ENCODE data around the gene SAFB.

Gene SAFB
- 117 to 132 (median 131) reads per million in 3 donors for total RNA-seq

GRCh38 chr19:5622465-5623396, at the start of gene SAFB, which contains the start of gene SAFB2:
TSS of gene SAFB (plus strand) at chr19:5623083. CDS start at chr19:5623206, 123 bp downstream.
TSS of gene SAFB2 (minus strand) at chr19:5622776. CDS start at chr19:5622715, 61 bp downstream.
- H3K27ac ChIP-seq (ENCODE audit: insufficient read depth, low read length, poor library complexity, severe bottlenecking): peak within 1 kb of the TSS; percentile 97
- H3K27me3 ChIP-seq (replicated peaks; ENCODE audit: control insufficient read depth, insufficient read depth, low read length, poor library complexity, severe bottlenecking): no peaks in the 10 kb centered on the region
- peak within 1 kb of the TSS; percentile 99 for H3K4me3 ChIP-seq (ENCODE audit: insufficient read depth, low read depth, low read length, poor library complexity, severe bottlenecking)
- H3K9me3 ChIP-seq (ENCODE audit: control insufficient read depth, low read length): no peaks in the 10 kb centered on the region
- peaks cover 58% of the 10 kb centered on the region for H3K4me1 ChIP-seq (ENCODE audit: control insufficient read depth, insufficient read depth, low read length, poor library complexity, severe bottlenecking)
- DNase-seq: peak; percentile 100
- peaks cover 48% of the 10 kb centered on the region for H3K36me3 ChIP-seq (ENCODE audit: control insufficient read depth, insufficient read depth, low read length)

- Histone ChIP-seq H3K9me3 (ENCODE audit: control insufficient read depth, low read length) (no peaks in the 10 kb centered on the region), H3K4me3 (ENCODE audit: insufficient read depth, low read depth, low read length, poor library complexity, severe bottlenecking) (no peak overlapping the region), H3K36me3 (ENCODE audit: control insufficient read depth, insufficient read depth, low read length) (no peaks in the 10 kb centered on the region), H3K27ac (ENCODE audit: insufficient read depth, low read length, poor library complexity, severe bottlenecking) (no peak overlapping the region), H3K27me3 (replicated peaks; ENCODE audit: control insufficient read depth, insufficient read depth, low read length, poor library complexity, severe bottlenecking) (no peaks in the 10 kb centered on the region), H3K4me1 (ENCODE audit: control insufficient read depth, insufficient read depth, low read length, poor library complexity, severe bottlenecking) (peaks cover 3% of the 10 kb centered on the region)
- DNase-seq: no peak
These were observed 47.3 kb upstream of the SAFB start for GRCh38 chr19:5575590-5575989.

GRCh38 chr19:5578097-5578846, 44.6 kb upstream of the SAFB start:
- Histone ChIP-seq H3K36me3 (ENCODE audit: control insufficient read depth, insufficient read depth, low read length) (no peaks in the 10 kb centered on the region), H3K9me3 (ENCODE audit: control insufficient read depth, low read length) (no peaks in the 10 kb centered on the region), H3K4me1 (ENCODE audit: control insufficient read depth, insufficient read depth, low read length, poor library complexity, severe bottlenecking) (peaks cover 3% of the 10 kb centered on the region), H3K27me3 (replicated peaks; ENCODE audit: control insufficient read depth, insufficient read depth, low read length, poor library complexity, severe bottlenecking) (no peaks in the 10 kb centered on the region), H3K27ac (ENCODE audit: insufficient read depth, low read length, poor library complexity, severe bottlenecking) (no peak overlapping the region), H3K4me3 (ENCODE audit: insufficient read depth, low read depth, low read length, poor library complexity, severe bottlenecking) (peak overlapping the region; percentile 11)
- peak; percentile 34 to 55 (median 46) for DNase-seq

GRCh38 chr19:5579286-5579685, 43.6 kb upstream of the SAFB start:
- Histone ChIP-seq H3K27me3 (replicated peaks; ENCODE audit: control insufficient read depth, insufficient read depth, low read length, poor library complexity, severe bottlenecking) (no peaks in the 10 kb centered on the region), H3K27ac (ENCODE audit: insufficient read depth, low read length, poor library complexity, severe bottlenecking) (no peak overlapping the region), H3K4me1 (ENCODE audit: control insufficient read depth, insufficient read depth, low read length, poor library complexity, severe bottlenecking) (peaks cover 3% of the 10 kb centered on the region), H3K36me3 (ENCODE audit: control insufficient read depth, insufficient read depth, low read length) (peaks cover 2% of the 10 kb centered on the region), H3K4me3 (ENCODE audit: insufficient read depth, low read depth, low read length, poor library complexity, severe bottlenecking) (no peak overlapping the region), H3K9me3 (ENCODE audit: control insufficient read depth, low read length) (no peaks in the 10 kb centered on the region)
- no peak for DNase-seq

- no peaks in the 10 kb centered on the region for H3K9me3 ChIP-seq (ENCODE audit: control insufficient read depth, low read length)
- peaks cover 4% of the 10 kb centered on the region for H3K36me3 ChIP-seq (ENCODE audit: control insufficient read depth, insufficient read depth, low read length)
- no peaks in the 10 kb centered on the region for H3K27me3 ChIP-seq (replicated peaks; ENCODE audit: control insufficient read depth, insufficient read depth, low read length, poor library complexity, severe bottlenecking)
- H3K4me1 ChIP-seq (ENCODE audit: control insufficient read depth, insufficient read depth, low read length, poor library complexity, severe bottlenecking): peaks cover 3% of the 10 kb centered on the region
- DNase-seq: no peak
- no peak overlapping the region for H3K4me3 ChIP-seq (ENCODE audit: insufficient read depth, low read depth, low read length, poor library complexity, severe bottlenecking)
- no peak overlapping the region for H3K27ac ChIP-seq (ENCODE audit: insufficient read depth, low read length, poor library complexity, severe bottlenecking)
These were observed 43.2 kb upstream of the SAFB start for GRCh38 chr19:5579697-5580096.

GRCh38 chr19:5580161-5580571, 42.7 kb upstream of the SAFB start:
- DNase-seq: no peak
- H3K27me3 ChIP-seq (replicated peaks; ENCODE audit: control insufficient read depth, insufficient read depth, low read length, poor library complexity, severe bottlenecking): no peaks in the 10 kb centered on the region
- peaks cover 3% of the 10 kb centered on the region for H3K4me1 ChIP-seq (ENCODE audit: control insufficient read depth, insufficient read depth, low read length, poor library complexity, severe bottlenecking)
- H3K27ac ChIP-seq (ENCODE audit: insufficient read depth, low read length, poor library complexity, severe bottlenecking): no peak overlapping the region
- no peak overlapping the region for H3K4me3 ChIP-seq (ENCODE audit: insufficient read depth, low read depth, low read length, poor library complexity, severe bottlenecking)
- H3K36me3 ChIP-seq (ENCODE audit: control insufficient read depth, insufficient read depth, low read length): peaks cover 4% of the 10 kb centered on the region
- H3K9me3 ChIP-seq (ENCODE audit: control insufficient read depth, low read length): no peaks in the 10 kb centered on the region

- Histone ChIP-seq H3K9me3 (ENCODE audit: control insufficient read depth, low read length) (no peaks in the 10 kb centered on the region), H3K36me3 (ENCODE audit: control insufficient read depth, insufficient read depth, low read length) (peaks cover 41% of the 10 kb centered on the region), H3K4me3 (ENCODE audit: insufficient read depth, low read depth, low read length, poor library complexity, severe bottlenecking) (no peak overlapping the region), H3K27ac (ENCODE audit: insufficient read depth, low read length, poor library complexity, severe bottlenecking) (peak overlapping the region; percentile 39), H3K4me1 (ENCODE audit: control insufficient read depth, insufficient read depth, low read length, poor library complexity, severe bottlenecking) (peaks cover 12% of the 10 kb centered on the region), H3K27me3 (replicated peaks; ENCODE audit: control insufficient read depth, insufficient read depth, low read length, poor library complexity, severe bottlenecking) (no peaks in the 10 kb centered on the region)
- DNase-seq: peak; percentile 19 to 33 (median 30)
These were observed 37.2 kb upstream of the SAFB start for GRCh38 chr19:5585461-5586299.

- H3K4me3 ChIP-seq (ENCODE audit: insufficient read depth, low read depth, low read length, poor library complexity, severe bottlenecking): no peak overlapping the region
These were observed 36.4 kb upstream of the SAFB start for GRCh38 chr19:5586300-5587070.

GRCh38 chr19:5587071-5587455, 35.8 kb upstream of the SAFB start:
- Histone ChIP-seq H3K27me3 (replicated peaks; ENCODE audit: control insufficient read depth, insufficient read depth, low read length, poor library complexity, severe bottlenecking) (no peaks in the 10 kb centered on the region), H3K27ac (ENCODE audit: insufficient read depth, low read length, poor library complexity, severe bottlenecking) (no peak overlapping the region), H3K36me3 (ENCODE audit: control insufficient read depth, insufficient read depth, low read length) (peaks cover 51% of the 10 kb centered on the region), H3K4me3 (ENCODE audit: insufficient read depth, low read depth, low read length, poor library complexity, severe bottlenecking) (no peak overlapping the region), H3K4me1 (ENCODE audit: control insufficient read depth, insufficient read depth, low read length, poor library complexity, severe bottlenecking) (peaks cover 12% of the 10 kb centered on the region), H3K9me3 (ENCODE audit: control insufficient read depth, low read length) (no peaks in the 10 kb centered on the region)
- no peak for DNase-seq

More at GRCh38 chr19:5586300-5587070, 36.4 kb upstream of the SAFB start:
- DNase-seq: no peak
- H3K27ac ChIP-seq (ENCODE audit: insufficient read depth, low read length, poor library complexity, severe bottlenecking): no peak overlapping the region
- H3K27me3 ChIP-seq (replicated peaks; ENCODE audit: control insufficient read depth, insufficient read depth, low read length, poor library complexity, severe bottlenecking): no peaks in the 10 kb centered on the region
- peaks cover 12% of the 10 kb centered on the region for H3K4me1 ChIP-seq (ENCODE audit: control insufficient read depth, insufficient read depth, low read length, poor library complexity, severe bottlenecking)
- H3K36me3 ChIP-seq (ENCODE audit: control insufficient read depth, insufficient read depth, low read length): peaks cover 46% of the 10 kb centered on the region
- H3K9me3 ChIP-seq (ENCODE audit: control insufficient read depth, low read length): no peaks in the 10 kb centered on the region
